ENCODE data around the gene TEAD4.

- no peak for TF ChIP-seq CTCF (conservative IDR thresholded peaks at IDR 0.05; ENCODE audit: low read depth, low read length)
- TF ChIP-seq EZH2 (IDR thresholded peaks at IDR 0.05; ENCODE audit: borderline replicate concordance, low read depth, low read length, poor library complexity, severe bottlenecking): no peak
Measured at GRCh38 chr12:3020399-3020798, 61.2 kb downstream of the TEAD4 start.

Measured in A673 (cell line).